Measurements from ENCODE around the gene IQSEC1.

The IQSEC1 gene

GRCh38 chr3:13018043-13018451, 55.2 kb downstream of the IQSEC1 start:
- ChIA-PET POLR2A (ENCODE audit: low non-redundant PET) (no interaction called here), CTCF (no interaction called here)
- no peak for DNase-seq (ENCODE audit: low spot score)
- TF ChIP-seq, protein P1, sequence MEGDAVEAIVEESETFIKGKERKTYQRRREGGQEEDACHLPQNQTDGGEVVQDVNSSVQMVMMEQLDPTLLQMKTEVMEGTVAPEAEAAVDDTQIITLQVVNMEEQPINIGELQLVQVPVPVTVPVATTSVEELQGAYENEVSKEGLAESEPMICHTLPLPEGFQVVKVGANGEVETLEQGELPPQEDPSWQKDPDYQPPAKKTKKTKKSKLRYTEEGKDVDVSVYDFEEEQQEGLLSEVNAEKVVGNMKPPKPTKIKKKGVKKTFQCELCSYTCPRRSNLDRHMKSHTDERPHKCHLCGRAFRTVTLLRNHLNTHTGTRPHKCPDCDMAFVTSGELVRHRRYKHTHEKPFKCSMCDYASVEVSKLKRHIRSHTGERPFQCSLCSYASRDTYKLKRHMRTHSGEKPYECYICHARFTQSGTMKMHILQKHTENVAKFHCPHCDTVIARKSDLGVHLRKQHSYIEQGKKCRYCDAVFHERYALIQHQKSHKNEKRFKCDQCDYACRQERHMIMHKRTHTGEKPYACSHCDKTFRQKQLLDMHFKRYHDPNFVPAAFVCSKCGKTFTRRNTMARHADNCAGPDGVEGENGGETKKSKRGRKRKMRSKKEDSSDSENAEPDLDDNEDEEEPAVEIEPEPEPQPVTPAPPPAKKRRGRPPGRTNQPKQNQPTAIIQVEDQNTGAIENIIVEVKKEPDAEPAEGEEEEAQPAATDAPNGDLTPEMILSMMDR (conservative IDR thresholded peaks at IDR 0.05; ENCODE audit: low read depth) = no peak
- H3K27ac ChIP-seq = no peak overlapping the region; the same call in 1 of the 2 replicates

GRCh38 chr3:13017361-13018042, 55.7 kb downstream of the IQSEC1 start:
- H3K27ac ChIP-seq = no peak overlapping the region
- no peak for DNase-seq (ENCODE audit: low spot score)
- ChIA-PET CTCF (no interaction called here), POLR2A (ENCODE audit: low non-redundant PET) (no interaction called here)
- TF ChIP-seq, protein P1 (conservative IDR thresholded peaks at IDR 0.05; ENCODE audit: low read depth) = no peak

GRCh38 chr3:13016721-13017255, 56.4 kb downstream of the IQSEC1 start:
- ChIA-PET CTCF (no interaction called here), POLR2A (ENCODE audit: low non-redundant PET) (no interaction called here)
- no peak overlapping the region for H3K27ac ChIP-seq
- no peak for DNase-seq (ENCODE audit: low spot score)
- TF ChIP-seq, protein P1 (conservative IDR thresholded peaks at IDR 0.05; ENCODE audit: low read depth) = no peak

- ChIA-PET POLR2A (ENCODE audit: low non-redundant PET) (no interaction called here), CTCF (no interaction called here)
- no peak for DNase-seq (ENCODE audit: low spot score)
- H3K27ac ChIP-seq = no peak overlapping the region
- TF ChIP-seq, protein P1 (conservative IDR thresholded peaks at IDR 0.05; ENCODE audit: low read depth) = no peak
Measured at GRCh38 chr3:13016083-13016720, 57.0 kb downstream of the IQSEC1 start.

GRCh38 chr3:13015286-13016082, 57.7 kb downstream of the IQSEC1 start:
- TF ChIP-seq, protein P1 (conservative IDR thresholded peaks at IDR 0.05; ENCODE audit: low read depth) = no peak
- CTCF ChIA-PET = no interaction called here
- no peak overlapping the region for H3K27ac ChIP-seq
- POLR2A ChIA-PET (ENCODE audit: low non-redundant PET) = no interaction called here
- DNase-seq (ENCODE audit: low spot score) = no peak

GRCh38 chr3:13014755-13015285, 58.4 kb downstream of the IQSEC1 start:
- DNase-seq (ENCODE audit: low spot score) = no peak
- no peak overlapping the region for H3K27ac ChIP-seq
- POLR2A ChIA-PET (ENCODE audit: low non-redundant PET) = no interaction called here
- TF ChIP-seq, protein P1 (conservative IDR thresholded peaks at IDR 0.05; ENCODE audit: low read depth) = no peak
- CTCF ChIA-PET = no interaction called here
